ENCODE data around the gene TNNT1. TPM values are rescaled to one million over a fixed set of nuclear protein-coding genes. Genes with fewer than 3 reads are reported as not detected.
"Not testable (repeated sequence)": the region's sequence is repeated elsewhere in the genome, so short reads cannot be mapped to it uniquely, and the experiment has no call there.

Gene TNNT1
- polyA plus RNA-seq, 4 donors, result 0.18 to 20.1 (median 5.3) TPM

GRCh38 chr19:55112246-55112776 is 36.7 kb downstream of the TNNT1 start:
- DNase-seq (no peak), FAIRE-seq (no peak)
- WGBS, 3 donors, result 92 to 94% (median 94%) methylated on average over 24 to 25 of the region's 25 CpGs
- no peaks in the 10 kb centered on the region for H3K9me3 ChIP-seq (ENCODE audit: control insufficient read depth in 2 of 2, insufficient read depth in 1 of 2, low read depth in 1 of 2, low read length in 1 of 2)
- peaks cover 0 to 48% (median 15%) of the 10 kb centered on the region in 3 donors for H3K36me3 ChIP-seq (ENCODE audit: control insufficient read depth in 3 of 3, insufficient read depth in 2 of 3, low read depth in 1 of 3, low read length in 3 of 3)
- H3K4me3 ChIP-seq (ENCODE audit: low read depth in 1 of 3, low read length in 3 of 3), result no peak overlapping the region
- peak overlapping the region in 1 of 3 donors; percentile 71 for H3K27ac ChIP-seq (ENCODE audit: low read depth in 1 of 3, low read length in 2 of 3)
- H3K27me3 ChIP-seq (ENCODE audit: control insufficient read depth in 3 of 3, insufficient read depth in 3 of 3, low read length in 3 of 3), result no peaks in the 10 kb centered on the region
- peaks cover 6 to 22% (median 7%) of the 10 kb centered on the region in 3 donors for H3K4me1 ChIP-seq (ENCODE audit: control insufficient read depth in 3 of 3, insufficient read depth in 2 of 3, low read depth in 1 of 3, low read length in 2 of 3)

- Histone ChIP-seq H3K4me3 (ENCODE audit: low read depth in 1 of 3, low read length in 3 of 3) (no peak overlapping the region), H3K36me3 (ENCODE audit: control insufficient read depth in 3 of 3, insufficient read depth in 2 of 3, low read depth in 1 of 3, low read length in 3 of 3) (peaks cover 0 to 56% (median 15%) of the 10 kb centered on the region in 3 donors), H3K27me3 (ENCODE audit: control insufficient read depth in 3 of 3, insufficient read depth in 3 of 3, low read length in 3 of 3) (no peaks in the 10 kb centered on the region), H3K27ac (ENCODE audit: low read depth in 1 of 3, low read length in 2 of 3) (no peak overlapping the region), H3K9me3 (ENCODE audit: control insufficient read depth in 2 of 2, insufficient read depth in 1 of 2, low read depth in 1 of 2, low read length in 1 of 2) (no peaks in the 10 kb centered on the region), H3K4me1 (ENCODE audit: control insufficient read depth in 3 of 3, insufficient read depth in 2 of 3, low read depth in 1 of 3, low read length in 2 of 3) (peaks cover 6 to 22% (median 7%) of the 10 kb centered on the region in 3 donors)
- DNase-seq, result no peak
- WGBS, 3 donors, result 85 to 91% (median 89%) methylated on average over 21 of the region's 21 CpGs
- FAIRE-seq, result no peak
These were observed 37.7 kb downstream of the TNNT1 start for GRCh38 chr19:55111238-55111831.

GRCh38 chr19:55109527-55110291 is 39.3 kb downstream of the TNNT1 start:
- H3K27me3 ChIP-seq (ENCODE audit: control insufficient read depth in 3 of 3, insufficient read depth in 3 of 3, low read length in 3 of 3), result no peaks in the 10 kb centered on the region
- no peak overlapping the region for H3K27ac ChIP-seq (ENCODE audit: low read depth in 1 of 3, low read length in 2 of 3)

GRCh38 chr19:55107252-55107651 is 41.8 kb downstream of the TNNT1 start:
- not testable (repeated sequence) for H3K4me1 ChIP-seq (ENCODE audit: control insufficient read depth in 3 of 3, insufficient read depth in 2 of 3, low read depth in 1 of 3, low read length in 2 of 3); H3K9me3 ChIP-seq (ENCODE audit: control insufficient read depth in 2 of 2, insufficient read depth in 1 of 2, low read depth in 1 of 2, low read length in 1 of 2); H3K27me3 ChIP-seq (ENCODE audit: control insufficient read depth in 3 of 3, insufficient read depth in 3 of 3, low read length in 3 of 3); FAIRE-seq; H3K27ac ChIP-seq (ENCODE audit: low read depth in 1 of 3, low read length in 2 of 3); H3K4me3 ChIP-seq (ENCODE audit: low read depth in 1 of 3, low read length in 3 of 3); DNase-seq
- WGBS, 3 donors, result 97 to 98% (median 98%) methylated on average over 3 of the region's 3 CpGs
- peaks cover 2 to 48% (median 19%) of the 10 kb centered on the region in 3 donors for H3K36me3 ChIP-seq (ENCODE audit: control insufficient read depth in 3 of 3, insufficient read depth in 2 of 3, low read depth in 1 of 3, low read length in 3 of 3)

More at GRCh38 chr19:55109527-55110291, 39.3 kb downstream of the TNNT1 start:
- H3K9me3 ChIP-seq (ENCODE audit: control insufficient read depth in 2 of 2, insufficient read depth in 1 of 2, low read depth in 1 of 2, low read length in 1 of 2), result no peaks in the 10 kb centered on the region
- WGBS, 3 donors, result 89 to 94% (median 90%) methylated on average over 20 of the region's 20 CpGs
- H3K4me3 ChIP-seq (ENCODE audit: low read depth in 1 of 3, low read length in 3 of 3), result no peak overlapping the region
- FAIRE-seq, result no peak
- H3K36me3 ChIP-seq (ENCODE audit: control insufficient read depth in 3 of 3, insufficient read depth in 2 of 3, low read depth in 1 of 3, low read length in 3 of 3), result peaks cover 0 to 55% (median 15%) of the 10 kb centered on the region in 3 donors
- no peak for DNase-seq
- peaks cover 0 to 16% (median 4%) of the 10 kb centered on the region in 3 donors for H3K4me1 ChIP-seq (ENCODE audit: control insufficient read depth in 3 of 3, insufficient read depth in 2 of 3, low read depth in 1 of 3, low read length in 2 of 3)

GRCh38 chr19:55106591-55106990 is 42.4 kb downstream of the TNNT1 start:
- no peak for DNase-seq

GRCh38 chr19:55105237-55105636 is 43.8 kb downstream of the TNNT1 start:
- Histone ChIP-seq H3K9me3 (ENCODE audit: control insufficient read depth in 2 of 2, insufficient read depth in 1 of 2, low read depth in 1 of 2, low read length in 1 of 2) (peaks cover 0 to 6% of the 10 kb centered on the region in 2 donors), H3K27ac (ENCODE audit: low read depth in 1 of 3, low read length in 2 of 3) (no peak overlapping the region), H3K36me3 (ENCODE audit: control insufficient read depth in 3 of 3, insufficient read depth in 2 of 3, low read depth in 1 of 3, low read length in 3 of 3) (peaks cover 2 to 51% (median 19%) of the 10 kb centered on the region in 3 donors), H3K4me3 (ENCODE audit: low read depth in 1 of 3, low read length in 3 of 3) (no peak overlapping the region), H3K4me1 (ENCODE audit: control insufficient read depth in 3 of 3, insufficient read depth in 2 of 3, low read depth in 1 of 3, low read length in 2 of 3) (no peaks in the 10 kb centered on the region), H3K27me3 (ENCODE audit: control insufficient read depth in 3 of 3, insufficient read depth in 3 of 3, low read length in 3 of 3) (no peaks in the 10 kb centered on the region)
- WGBS, 3 donors, result 81 to 98% (median 91%) methylated on average over 2 of the region's 2 CpGs
- DNase-seq (no peak), FAIRE-seq (no peak)

More at GRCh38 chr19:55106591-55106990, 42.4 kb downstream of the TNNT1 start:
- no peak for FAIRE-seq
- 93 to 96% (median 96%) methylated on average over 6 of the region's 6 CpGs for WGBS, 3 donors
- Histone ChIP-seq H3K4me3 (ENCODE audit: low read depth in 1 of 3, low read length in 3 of 3) (no peak overlapping the region), H3K27me3 (ENCODE audit: control insufficient read depth in 3 of 3, insufficient read depth in 3 of 3, low read length in 3 of 3) (no peaks in the 10 kb centered on the region), H3K9me3 (ENCODE audit: control insufficient read depth in 2 of 2, insufficient read depth in 1 of 2, low read depth in 1 of 2, low read length in 1 of 2) (peaks cover 0 to 6% of the 10 kb centered on the region in 2 donors), H3K27ac (ENCODE audit: low read depth in 1 of 3, low read length in 2 of 3) (no peak overlapping the region), H3K36me3 (ENCODE audit: control insufficient read depth in 3 of 3, insufficient read depth in 2 of 3, low read depth in 1 of 3, low read length in 3 of 3) (peaks cover 2 to 45% (median 14%) of the 10 kb centered on the region in 3 donors), H3K4me1 (ENCODE audit: control insufficient read depth in 3 of 3, insufficient read depth in 2 of 3, low read depth in 1 of 3, low read length in 2 of 3) (no peaks in the 10 kb centered on the region)

GRCh38 chr19:55103190-55103589 is 45.8 kb downstream of the TNNT1 start:
- DNase-seq (no peak), FAIRE-seq (no peak)
- no peak overlapping the region for H3K27ac ChIP-seq (ENCODE audit: low read depth in 1 of 3, low read length in 2 of 3)
- H3K36me3 ChIP-seq (ENCODE audit: control insufficient read depth in 3 of 3, insufficient read depth in 2 of 3, low read depth in 1 of 3, low read length in 3 of 3), result peaks cover 2 to 60% (median 12%) of the 10 kb centered on the region in 3 donors
- 98 to 99% (median 99%) methylated on average over 7 to 9 of the region's 9 CpGs for WGBS, 3 donors
- peaks cover 0 to 6% of the 10 kb centered on the region in 2 donors for H3K9me3 ChIP-seq (ENCODE audit: control insufficient read depth in 2 of 2, insufficient read depth in 1 of 2, low read depth in 1 of 2, low read length in 1 of 2)
- H3K27me3 ChIP-seq (ENCODE audit: control insufficient read depth in 3 of 3, insufficient read depth in 3 of 3, low read length in 3 of 3), result no peaks in the 10 kb centered on the region
- H3K4me1 ChIP-seq (ENCODE audit: control insufficient read depth in 3 of 3, insufficient read depth in 2 of 3, low read depth in 1 of 3, low read length in 2 of 3), result no peaks in the 10 kb centered on the region
- no peak overlapping the region for H3K4me3 ChIP-seq (ENCODE audit: low read depth in 1 of 3, low read length in 3 of 3)

GRCh38 chr19:55101261-55101660 is 47.7 kb downstream of the TNNT1 start:
- Histone ChIP-seq H3K36me3 (ENCODE audit: control insufficient read depth in 3 of 3, insufficient read depth in 2 of 3, low read depth in 1 of 3, low read length in 3 of 3) (peaks cover 2 to 57% (median 12%) of the 10 kb centered on the region in 3 donors), H3K9me3 (ENCODE audit: control insufficient read depth in 2 of 2, insufficient read depth in 1 of 2, low read depth in 1 of 2, low read length in 1 of 2) (peaks cover 0 to 6% of the 10 kb centered on the region in 2 donors), H3K27me3 (ENCODE audit: control insufficient read depth in 3 of 3, insufficient read depth in 3 of 3, low read length in 3 of 3) (no peaks in the 10 kb centered on the region), H3K4me3 (ENCODE audit: low read depth in 1 of 3, low read length in 3 of 3) (no peak overlapping the region), H3K27ac (ENCODE audit: low read depth in 1 of 3, low read length in 2 of 3) (no peak overlapping the region), H3K4me1 (ENCODE audit: control insufficient read depth in 3 of 3, insufficient read depth in 2 of 3, low read depth in 1 of 3, low read length in 2 of 3) (no peaks in the 10 kb centered on the region)
- 81 to 91% (median 86%) methylated on average over 10 of the region's 10 CpGs for WGBS, 3 donors
- DNase-seq, result no peak
- FAIRE-seq, result no peak

Measured in small intestine (tissue), 7 donors.